ENCODE measurements around the gene SMIM20. TPM values are rescaled to one million over a fixed set of nuclear protein-coding genes. Genes with fewer than 3 reads are reported as not detected.
A peak's percentile ranks its signal among the peaks of the same experiment; 100 is the strongest.

SMIM20 gene
- total RNA-seq, 1 donor from 2014 or later, result 19.2 TPM

DNA sequence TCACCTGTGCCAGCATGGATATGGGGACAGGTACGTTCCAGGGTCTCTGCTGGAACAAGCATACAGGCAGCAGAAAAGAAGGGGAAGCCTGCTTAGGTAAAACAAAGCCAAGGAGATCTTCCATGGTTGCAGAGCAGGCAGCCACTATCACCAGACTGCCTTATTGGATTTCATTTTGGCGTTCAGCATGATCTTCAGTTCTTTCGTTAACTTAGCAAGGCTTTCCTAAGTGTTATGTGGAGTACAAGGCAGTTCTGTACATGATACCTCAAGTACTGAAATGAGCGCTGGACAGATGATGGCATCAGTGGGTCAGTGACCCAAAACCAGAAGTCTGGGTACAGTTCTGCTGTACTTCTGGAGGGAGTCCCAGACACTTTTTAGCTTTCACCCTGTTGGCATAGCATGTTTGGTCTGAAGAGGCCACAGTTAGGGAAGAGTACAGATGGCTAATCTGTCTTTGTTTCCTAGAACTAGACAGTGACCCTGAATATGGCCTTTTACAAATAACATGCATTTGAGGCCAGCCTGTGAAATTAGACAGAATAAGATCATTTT, 8.9 kb downstream of the SMIM20 start:
- H3K27me3 Mint-ChIP-seq (ENCODE audit: insufficient read depth), result no peaks in the 10 kb centered on the region
- H3K36me3 Mint-ChIP-seq (ENCODE audit: low read depth), result peaks cover 4% of the 10 kb centered on the region
- no peak overlapping the region for H3K4me3 Mint-ChIP-seq
- no peak overlapping the region for H3K27ac Mint-ChIP-seq
- intact Hi-C loops (cut with micrococcal nuclease), result no loop called here
- H3K9me3 Mint-ChIP-seq, result no peaks in the 10 kb centered on the region
- peaks cover 6% of the 10 kb centered on the region for H3K4me1 Mint-ChIP-seq (ENCODE audit: low read depth)
- DNase-seq (ENCODE audit: low spot score), result no peak

DNA sequence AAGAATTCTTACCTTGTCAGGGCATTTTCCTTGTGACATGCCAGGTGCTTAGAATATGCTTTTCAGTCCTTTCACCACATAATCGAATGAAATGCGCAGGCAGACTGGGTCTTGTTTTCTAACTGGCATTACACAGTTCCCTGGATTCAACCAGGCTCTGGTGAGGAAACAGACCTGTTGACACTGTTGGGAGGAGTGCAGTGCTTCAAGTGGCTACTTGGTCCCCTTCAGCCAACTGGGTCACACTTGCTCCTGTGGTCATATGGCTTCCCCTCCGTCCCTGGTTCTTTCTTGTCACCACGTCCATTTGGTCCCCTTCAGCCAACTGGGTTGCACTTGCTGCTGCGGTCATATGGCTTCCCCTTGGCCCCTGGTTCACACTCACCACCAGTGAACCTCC, 9.7 kb downstream of the SMIM20 start:
- Mint-ChIP-seq H3K27ac (no peak overlapping the region), H3K4me3 (no peak overlapping the region), H3K36me3 (ENCODE audit: low read depth) (peaks cover 4% of the 10 kb centered on the region), H3K9me3 (no peaks in the 10 kb centered on the region), H3K4me1 (ENCODE audit: low read depth) (peaks cover 6% of the 10 kb centered on the region), H3K27me3 (ENCODE audit: insufficient read depth) (no peaks in the 10 kb centered on the region)
- intact Hi-C loops (cut with micrococcal nuclease), result no loop called here
- DNase-seq (ENCODE audit: low spot score), result no peak

DNA sequence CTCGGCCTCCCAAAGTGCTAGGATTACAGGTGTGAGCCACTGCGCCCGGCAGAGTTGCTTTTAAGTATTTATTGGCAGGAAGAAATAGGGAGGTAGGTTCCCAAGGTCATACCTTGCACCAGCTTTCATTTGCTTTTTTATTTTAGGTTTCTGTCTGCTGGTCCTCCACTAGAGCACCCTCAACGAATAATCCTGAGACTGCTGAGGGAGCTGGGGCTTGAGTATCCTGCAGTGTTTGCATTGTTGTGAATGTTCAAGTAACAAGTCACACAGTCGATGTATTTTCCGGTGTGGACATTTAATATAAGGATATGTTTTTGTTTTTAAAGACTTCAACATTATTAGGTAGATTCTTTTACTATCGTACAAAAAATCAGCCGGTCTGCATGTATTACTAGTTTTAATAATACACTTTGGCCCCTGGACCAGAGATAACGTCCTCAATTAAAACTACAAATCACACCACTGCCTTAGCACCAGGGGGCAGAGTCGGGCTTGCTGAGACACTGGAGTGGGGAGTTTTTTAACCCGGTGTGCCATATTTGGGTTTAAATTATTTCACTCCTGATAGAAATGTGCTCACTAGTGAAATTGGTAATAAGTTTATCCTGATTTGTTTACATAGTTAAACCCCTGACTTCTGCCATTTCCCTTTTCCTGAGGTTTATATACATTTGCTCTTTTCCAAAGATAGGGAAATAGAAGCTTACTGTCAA, 11.6 kb downstream of the SMIM20 start:
- intact Hi-C loops (cut with micrococcal nuclease), result loop anchor here (2.0 kb wide), 1 partner anchor 63 kb away; no protein-coding TSS in a partner anchor
- Mint-ChIP-seq H3K27me3 (ENCODE audit: insufficient read depth) (no peaks in the 10 kb centered on the region), H3K4me1 (ENCODE audit: low read depth) (peaks cover 6% of the 10 kb centered on the region), H3K4me3 (no peak overlapping the region), H3K27ac (no peak overlapping the region), H3K36me3 (ENCODE audit: low read depth) (peaks cover 5% of the 10 kb centered on the region), H3K9me3 (no peaks in the 10 kb centered on the region)
- no peak for DNase-seq (ENCODE audit: low spot score)

DNA sequence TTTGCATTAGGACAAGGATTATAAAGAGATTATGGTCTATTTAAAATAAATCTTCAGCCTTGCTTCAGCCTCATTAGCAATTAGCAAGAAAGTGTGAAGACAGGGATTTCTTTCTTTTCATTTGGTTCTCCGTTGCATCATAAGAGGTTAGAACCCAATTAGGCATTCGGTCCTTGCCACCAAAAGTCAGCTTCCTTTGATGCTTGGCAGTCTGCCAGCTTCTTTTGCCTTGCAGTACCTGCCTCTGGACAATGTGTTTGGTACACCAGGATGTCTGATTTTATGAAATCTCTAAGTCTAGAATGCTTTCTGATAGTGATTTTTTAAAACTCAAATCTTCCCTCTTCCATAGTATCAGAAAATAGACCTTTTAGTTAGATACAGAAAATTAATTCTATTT, 12.4 kb downstream of the SMIM20 start:
- DNase-seq (ENCODE audit: low spot score), result no peak
- Mint-ChIP-seq H3K27me3 (ENCODE audit: insufficient read depth) (no peaks in the 10 kb centered on the region), H3K9me3 (no peaks in the 10 kb centered on the region), H3K4me3 (no peak overlapping the region), H3K4me1 (ENCODE audit: low read depth) (no peaks in the 10 kb centered on the region), H3K36me3 (ENCODE audit: low read depth) (peaks cover 5% of the 10 kb centered on the region), H3K27ac (no peak overlapping the region)
- intact Hi-C loops (cut with micrococcal nuclease), result loop anchor here (2.0 kb wide), 1 partner anchor 62 kb away; no protein-coding TSS in a partner anchor

DNA sequence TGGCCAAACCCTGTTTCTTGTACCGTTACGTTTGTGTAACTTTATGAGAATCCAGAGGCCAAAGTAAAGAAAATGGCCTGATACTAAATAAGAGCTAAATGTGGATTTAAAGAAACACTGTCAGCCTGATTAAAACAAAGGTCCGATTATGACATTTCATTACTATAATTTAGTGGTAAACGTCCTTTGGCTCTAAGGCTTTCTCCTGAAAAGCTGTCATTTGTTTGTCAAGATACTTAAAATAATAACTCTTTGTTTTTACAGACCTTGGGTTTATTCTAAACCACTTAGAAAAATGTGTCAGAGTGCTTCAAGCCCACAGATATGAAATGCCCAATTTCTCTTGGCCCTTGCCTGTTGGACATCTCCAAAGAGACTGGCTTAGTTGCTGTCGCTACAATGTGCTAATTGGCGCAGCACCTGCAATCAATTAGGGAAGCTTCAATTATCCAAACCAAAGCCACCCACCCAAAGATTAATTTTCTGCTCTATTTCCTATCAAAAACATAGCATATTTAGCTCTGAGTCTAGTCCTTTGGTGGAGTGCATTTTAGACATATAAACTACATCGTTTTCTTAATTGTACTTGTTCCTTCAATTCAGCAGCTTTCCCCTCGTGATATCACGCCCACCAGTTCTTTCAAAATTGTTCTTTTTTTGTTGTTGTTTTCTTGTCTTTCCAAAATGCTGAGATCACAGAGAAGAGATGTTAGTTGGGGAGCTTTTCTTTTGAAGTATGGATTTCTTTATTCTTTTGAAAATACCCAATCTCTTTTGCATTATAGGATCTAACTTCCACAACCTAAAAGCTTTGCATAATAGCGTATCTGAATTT, 13.6 kb downstream of the SMIM20 start:
- Mint-ChIP-seq H3K9me3 (no peaks in the 10 kb centered on the region), H3K4me3 (no peak overlapping the region), H3K27me3 (ENCODE audit: insufficient read depth) (no peaks in the 10 kb centered on the region), H3K4me1 (ENCODE audit: low read depth) (no peaks in the 10 kb centered on the region), H3K27ac (no peak overlapping the region), H3K36me3 (ENCODE audit: low read depth) (peaks cover 5% of the 10 kb centered on the region)
- intact Hi-C loops (cut with micrococcal nuclease), result loop anchor here (2.0 kb wide), 1 partner anchor 61 kb away; no protein-coding TSS in a partner anchor
- no peak for DNase-seq (ENCODE audit: low spot score)

DNA sequence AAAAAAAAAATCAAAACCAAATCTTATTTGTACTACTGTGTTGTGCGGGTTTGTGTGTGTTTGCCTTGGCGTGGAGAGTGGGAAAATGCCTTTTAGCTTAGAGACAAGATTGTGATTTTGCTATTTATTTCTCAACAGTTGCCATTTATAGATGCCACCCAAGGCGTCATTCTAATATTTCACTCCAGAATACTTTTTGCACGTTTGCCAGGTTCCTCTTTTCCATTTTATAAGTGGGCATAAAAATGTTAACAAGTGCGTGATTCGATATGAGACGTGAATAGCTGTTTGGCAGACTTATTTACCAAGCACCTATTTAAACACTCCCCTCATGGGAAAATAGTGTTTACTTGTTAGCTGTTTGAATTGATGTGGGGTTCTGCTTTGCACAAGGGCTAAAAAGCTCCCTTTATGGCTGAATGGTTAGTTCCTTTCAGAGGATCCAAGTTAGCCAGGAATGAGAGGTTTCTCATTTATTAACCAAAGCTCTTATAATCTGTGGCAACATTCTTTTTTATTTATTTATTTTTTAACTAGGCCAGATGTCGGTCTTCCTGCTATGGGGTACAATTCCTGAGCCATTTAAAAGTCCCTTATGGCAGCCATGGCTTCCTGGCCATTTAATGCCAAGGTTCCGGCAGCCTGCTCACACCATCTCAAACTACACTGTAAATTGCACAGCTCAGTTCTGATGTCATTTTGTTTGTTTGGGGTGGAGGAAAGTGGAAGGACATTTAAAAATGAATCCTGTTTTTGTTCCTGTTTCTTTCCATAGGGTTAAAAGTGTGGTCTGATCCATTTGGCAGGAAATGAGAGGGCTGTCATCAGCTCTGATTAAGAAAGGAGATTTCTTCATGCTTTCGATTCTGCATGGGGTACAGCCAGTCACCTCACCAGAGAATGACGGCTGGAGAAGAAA, 14.6 kb downstream of the SMIM20 start:
- H3K9me3 Mint-ChIP-seq, result no peaks in the 10 kb centered on the region
- peaks cover 3% of the 10 kb centered on the region for H3K36me3 Mint-ChIP-seq (ENCODE audit: low read depth)
- intact Hi-C loops (cut with micrococcal nuclease), result no loop called here
- H3K27ac Mint-ChIP-seq, result no peak overlapping the region
- H3K27me3 Mint-ChIP-seq (ENCODE audit: insufficient read depth), result no peaks in the 10 kb centered on the region
- no peak for DNase-seq (ENCODE audit: low spot score)
- no peaks in the 10 kb centered on the region for H3K4me1 Mint-ChIP-seq (ENCODE audit: low read depth)
- no peak overlapping the region for H3K4me3 Mint-ChIP-seq

DNA sequence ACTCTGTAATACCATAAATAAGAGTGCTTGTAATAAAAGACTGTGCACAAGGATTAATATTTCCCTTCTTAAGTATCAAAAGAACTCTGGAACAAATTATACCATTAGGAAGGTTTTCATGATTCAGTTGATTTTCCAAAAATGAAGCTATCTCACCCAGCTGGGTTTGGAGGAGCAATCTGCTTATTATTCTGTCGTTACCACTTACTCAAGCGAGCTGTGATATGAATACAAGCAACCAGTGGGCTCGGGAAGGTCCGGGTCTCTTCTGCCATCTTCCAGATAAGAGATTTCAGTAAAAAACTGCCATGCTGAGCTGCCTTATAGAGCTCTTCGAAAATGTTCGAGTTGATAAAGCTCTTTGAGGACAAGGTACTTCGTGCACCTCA, 15.3 kb downstream of the SMIM20 start:
- no peak for DNase-seq (ENCODE audit: low spot score)
- intact Hi-C loops (cut with micrococcal nuclease), result no loop called here
- Mint-ChIP-seq H3K36me3 (ENCODE audit: low read depth) (peaks cover 3% of the 10 kb centered on the region), H3K4me1 (ENCODE audit: low read depth) (no peaks in the 10 kb centered on the region), H3K9me3 (no peaks in the 10 kb centered on the region), H3K27me3 (ENCODE audit: insufficient read depth) (no peaks in the 10 kb centered on the region), H3K27ac (no peak overlapping the region), H3K4me3 (no peak overlapping the region)

DNA sequence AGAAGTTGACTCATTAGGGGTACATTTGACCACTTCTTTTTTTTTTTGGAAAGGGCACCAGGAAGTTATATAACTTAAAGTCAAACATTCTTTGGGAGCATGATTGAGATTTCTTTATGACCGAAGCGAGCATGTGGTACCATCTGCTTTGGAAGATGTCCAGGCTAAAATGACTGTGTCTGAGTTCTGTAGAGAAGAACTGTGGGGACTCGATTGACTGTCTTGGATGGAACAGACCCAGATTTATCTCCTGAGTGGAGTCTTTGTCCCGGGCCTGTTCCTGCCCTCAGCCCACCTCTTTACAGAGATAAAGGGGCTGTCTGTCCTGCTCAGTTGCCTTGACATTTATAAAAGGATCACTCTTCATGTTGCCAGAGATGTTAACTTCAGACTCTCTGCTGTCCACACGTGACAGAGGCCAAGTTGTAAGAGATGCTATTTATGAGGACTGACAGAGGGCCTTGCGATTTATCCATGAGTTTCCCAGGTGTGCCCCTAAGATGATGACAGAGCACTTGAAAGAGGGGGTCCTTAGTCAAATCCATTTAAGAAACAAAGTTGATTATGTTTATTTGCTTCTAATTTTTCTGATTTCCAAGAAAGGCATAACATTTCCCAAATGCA, 16.8 kb downstream of the SMIM20 start:
- no peaks in the 10 kb centered on the region for H3K4me1 Mint-ChIP-seq (ENCODE audit: low read depth)
- H3K27ac Mint-ChIP-seq, result no peak overlapping the region
- H3K9me3 Mint-ChIP-seq, result no peaks in the 10 kb centered on the region
- H3K36me3 Mint-ChIP-seq (ENCODE audit: low read depth), result peaks cover 3% of the 10 kb centered on the region
- intact Hi-C loops (cut with micrococcal nuclease), result no loop called here
- no peak overlapping the region for H3K4me3 Mint-ChIP-seq
- DNase-seq (ENCODE audit: low spot score), result no peak
- no peaks in the 10 kb centered on the region for H3K27me3 Mint-ChIP-seq (ENCODE audit: insufficient read depth)

DNA sequence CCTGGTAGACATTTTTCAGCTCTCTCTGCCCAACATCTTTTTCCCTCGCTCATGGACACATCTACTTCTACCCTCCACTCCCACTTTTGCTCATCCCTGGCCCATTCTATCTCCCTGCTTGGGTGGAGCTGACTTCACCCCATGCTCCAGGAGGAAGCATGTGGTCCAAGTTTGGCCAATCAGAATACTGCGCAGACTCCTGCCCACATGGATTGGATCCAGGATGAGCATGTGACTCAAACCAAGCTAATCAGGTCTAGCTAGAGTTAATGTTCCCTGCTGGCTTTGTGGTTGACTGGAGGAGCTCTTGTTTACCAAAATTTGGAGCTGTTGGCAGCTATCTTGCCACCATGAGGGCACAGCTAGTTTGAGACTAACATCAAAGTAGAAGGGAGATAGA, 22.7 kb downstream of the SMIM20 start:
- no peak overlapping the region for H3K4me3 Mint-ChIP-seq
- peaks cover 8% of the 10 kb centered on the region for H3K36me3 Mint-ChIP-seq (ENCODE audit: low read depth)
- peaks cover 13% of the 10 kb centered on the region for H3K9me3 Mint-ChIP-seq
- DNase-seq (ENCODE audit: low spot score), result no peak
- intact Hi-C loops (cut with micrococcal nuclease), result loop anchor here (5.0 kb wide), 6 partner anchors 371 to 1066 kb away; no protein-coding TSS in a partner anchor
- no peak overlapping the region for H3K27ac Mint-ChIP-seq
- peaks cover 37% of the 10 kb centered on the region for H3K4me1 Mint-ChIP-seq (ENCODE audit: low read depth)
- H3K27me3 Mint-ChIP-seq (ENCODE audit: insufficient read depth), result peaks cover 2% of the 10 kb centered on the region

DNA sequence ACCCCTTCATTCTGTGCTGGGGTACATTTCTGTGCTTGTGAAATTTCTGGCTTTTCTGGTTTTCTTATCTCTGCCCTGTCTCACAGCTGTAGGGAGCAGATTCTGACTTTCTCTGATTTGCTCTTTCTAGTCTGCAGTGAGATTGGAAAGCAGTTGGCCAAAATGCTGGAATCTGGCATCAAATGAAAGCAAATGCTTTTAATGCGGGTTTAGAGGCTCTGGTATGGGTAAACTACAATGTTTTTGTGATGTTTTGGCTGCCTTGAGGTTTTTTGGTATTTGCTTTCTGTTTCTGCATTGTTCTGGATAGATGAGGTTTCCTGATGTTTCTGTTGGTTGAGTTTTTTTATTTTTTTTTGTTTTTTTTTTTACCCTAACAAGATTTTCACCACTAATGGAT, 23.8 kb downstream of the SMIM20 start:
- Mint-ChIP-seq H3K36me3 (ENCODE audit: low read depth) (peaks cover 8% of the 10 kb centered on the region), H3K9me3 (peaks cover 13% of the 10 kb centered on the region), H3K4me3 (peak overlapping the region; percentile 43), H3K27ac (peak overlapping the region; percentile 91), H3K4me1 (ENCODE audit: low read depth) (peaks cover 37% of the 10 kb centered on the region), H3K27me3 (ENCODE audit: insufficient read depth) (peaks cover 2% of the 10 kb centered on the region)
- no peak for DNase-seq (ENCODE audit: low spot score)
- intact Hi-C loops (cut with micrococcal nuclease), result loop anchor here (1.0 to 5.0 kb wide), 15 partner anchors 24 to 1064 kb away; partner anchors contain the start of genes SEL1L3 and SMIM20

DNA sequence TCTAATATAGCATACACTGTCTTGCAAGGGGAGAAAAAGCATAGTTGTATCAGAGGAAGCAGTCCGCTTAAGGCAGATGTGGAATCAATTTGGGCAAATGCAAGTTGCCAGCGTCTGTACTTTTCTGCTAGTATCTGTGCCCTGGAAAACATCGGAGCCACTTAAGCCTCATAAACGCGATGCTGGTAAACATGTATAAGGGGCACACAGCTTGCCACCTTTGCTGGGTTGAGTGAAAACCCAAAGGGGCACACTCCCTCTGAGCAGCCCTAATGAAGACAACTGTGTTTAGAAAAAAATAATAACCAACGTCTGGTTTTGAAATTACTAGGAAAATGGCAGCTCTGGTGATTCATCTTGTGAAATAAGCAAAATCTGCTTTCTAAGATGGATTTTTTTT, 24.3 kb downstream of the SMIM20 start:
- H3K27ac Mint-ChIP-seq, result peak overlapping the region; percentile 91
- DNase-seq (ENCODE audit: low spot score), result no peak
- peaks cover 13% of the 10 kb centered on the region for H3K9me3 Mint-ChIP-seq
- H3K36me3 Mint-ChIP-seq (ENCODE audit: low read depth), result peaks cover 8% of the 10 kb centered on the region
- peaks cover 2% of the 10 kb centered on the region for H3K27me3 Mint-ChIP-seq (ENCODE audit: insufficient read depth)
- intact Hi-C loops (cut with micrococcal nuclease), result loop anchor here (1.0 to 5.0 kb wide), 15 partner anchors 24 to 1064 kb away; partner anchors contain the start of genes SEL1L3 and SMIM20
- H3K4me1 Mint-ChIP-seq (ENCODE audit: low read depth), result peaks cover 37% of the 10 kb centered on the region
- H3K4me3 Mint-ChIP-seq, result peak overlapping the region; percentile 43

DNA sequence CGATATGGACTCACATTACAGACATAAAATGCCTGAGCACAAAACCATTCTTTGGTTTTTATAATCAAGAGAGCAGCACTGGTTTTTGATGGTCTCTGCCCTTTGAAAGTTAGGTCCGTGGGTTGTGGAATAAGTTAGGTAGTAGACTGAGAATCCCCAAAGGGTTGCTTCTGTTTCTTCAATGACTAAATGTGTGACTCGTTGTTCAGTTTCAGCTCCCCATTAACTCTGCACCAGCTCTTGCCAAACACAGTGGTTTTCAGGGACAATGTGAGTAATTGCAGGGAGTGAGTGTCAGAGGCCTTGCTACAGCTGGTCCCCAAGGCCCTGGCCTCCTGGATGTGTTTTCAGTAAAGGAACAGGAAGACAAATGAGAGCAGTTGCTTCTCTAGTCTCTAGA, 24.8 kb downstream of the SMIM20 start:
- H3K36me3 Mint-ChIP-seq (ENCODE audit: low read depth), result peaks cover 8% of the 10 kb centered on the region
- intact Hi-C loops (cut with micrococcal nuclease), result loop anchor here (1.0 to 5.0 kb wide), 16 partner anchors 10 to 1064 kb away; partner anchors contain the start of genes SEL1L3 and SMIM20
- DNase-seq (ENCODE audit: low spot score), result no peak
- H3K9me3 Mint-ChIP-seq, result peaks cover 13% of the 10 kb centered on the region
- peak overlapping the region; percentile 36 for H3K4me3 Mint-ChIP-seq
- H3K4me1 Mint-ChIP-seq (ENCODE audit: low read depth), result peaks cover 37% of the 10 kb centered on the region
- H3K27me3 Mint-ChIP-seq (ENCODE audit: insufficient read depth), result peaks cover 4% of the 10 kb centered on the region
- peak overlapping the region; percentile 91 for H3K27ac Mint-ChIP-seq
